HepG2 (cell line): ENCODE results near the gene COX6A2. TPM values are rescaled to one million over a fixed set of nuclear protein-coding genes. Genes with fewer than 3 reads are reported as not detected.

Source experiments
- ATF7 ChIP-seq, 2 experiments: fragments of 450-650 bp in 1 of 2; sonication (generic) in 1 of 2; formaldehyde crosslinking in 1 of 2; IDR thresholded peaks; 2 replicates each; pipeline versions ENCODE4 v1.4.0 to v1.6.1; 2016 to 2020; ENCODE audit warnings: antibody characterized with exemption in 1 of 2, mild to moderate bottlenecking in 1 of 2, missing genetic modification reagents in 1 of 2
- BHLHE40 ChIP-seq: IDR thresholded peaks from 2 replicates; pipeline ENCODE4 v1.6.1; 2011; ENCODE audit warnings: low read length, improper control_type of control experiment
- DZIP1 ChIP-seq: sonication (generic); formaldehyde crosslinking; IDR thresholded peaks from 2 replicates; pipeline ENCODE4 v1.5.0; 2020; ENCODE audit warnings: mild to moderate bottlenecking, missing genetic modification reagents
- FOXC1 ChIP-seq: sonication (generic); formaldehyde crosslinking; IDR thresholded peaks from 2 replicates; pipeline ENCODE4 v1.8.0; 2022; ENCODE audit warnings: mild to moderate bottlenecking, missing genetic modification reagents, borderline replicate concordance
- HDAC6 ChIP-seq: fragments of 200-600 bp; sonication (generic); IDR thresholded peaks from 2 replicates; pipeline ENCODE4 v1.7.0; 2017; ENCODE audit warnings: mild to moderate bottlenecking, antibody characterized with exemption, low read length, low read depth
- JUNB ChIP-seq: sonication (generic); formaldehyde crosslinking; IDR thresholded peaks from 2 replicates; pipeline ENCODE4 v1.8.0; 2022; ENCODE audit warnings: missing genetic modification reagents, mild to moderate bottlenecking, borderline replicate concordance
- MTA3 ChIP-seq: sonication (generic); formaldehyde crosslinking; IDR thresholded peaks from 2 replicates; pipeline ENCODE4 v1.4.0; 2020; ENCODE audit warnings: missing genetic modification reagents
- MXD1 ChIP-seq: sonication (generic); formaldehyde crosslinking; IDR thresholded peaks from 2 replicates; pipeline ENCODE4 v1.4.0; 2020; ENCODE audit warnings: mild to moderate bottlenecking, missing genetic modification reagents
- MYPOP ChIP-seq: sonication (generic); formaldehyde crosslinking; IDR thresholded peaks from 2 replicates; pipeline ENCODE4 v1.8.1; 2023; ENCODE audit warnings: mild to moderate bottlenecking, moderate library complexity, missing genetic modification reagents
- NPAS2 ChIP-seq: sonication (generic); formaldehyde crosslinking; IDR thresholded peaks from 2 replicates; pipeline ENCODE4 v1.8.0; 2022; ENCODE audit warnings: mild to moderate bottlenecking, missing genetic modification reagents, borderline replicate concordance
- NR2C2 ChIP-seq: sonication (generic); formaldehyde crosslinking; IDR thresholded peaks from 2 replicates; pipeline ENCODE4 v1.4.0; 2020; ENCODE audit warnings: missing genetic modification reagents, mild to moderate bottlenecking, moderate library complexity, borderline replicate concordance
- RARG ChIP-seq: sonication (generic); formaldehyde crosslinking; IDR thresholded peaks from 2 replicates; pipeline ENCODE4 v1.4.0; 2020; ENCODE audit warnings: low read depth, mild to moderate bottlenecking, missing genetic modification reagents
- SAP130 ChIP-seq: IDR thresholded peaks from 2 replicates; pipeline ENCODE4 v1.6.1; 2016; ENCODE audit warnings: low read depth
- U2AF2 ChIP-seq: fragments of 200-400 bp; formaldehyde crosslinking; IDR thresholded peaks from 2 replicates; pipeline ENCODE4 v1.6.1; 2017; ENCODE audit warnings: low read depth, mild to moderate bottlenecking, low read length
- USF2 ChIP-seq, 2 experiments: sonication (generic) in 1 of 2; formaldehyde crosslinking in 1 of 2; IDR thresholded peaks; 2 replicates each; pipeline versions ENCODE4 v1.5.1 to v1.6.1; 2011 to 2020; ENCODE audit warnings: borderline replicate concordance in 1 of 2, low read depth in 1 of 2, low read length in 1 of 2, mild to moderate bottlenecking in 1 of 2, missing genetic modification reagents in 1 of 2, moderate library complexity in 1 of 2
- ZFP1 ChIP-seq: IDR thresholded peaks from 2 replicates; pipeline ENCODE4 v1.6.1; 2016
- ZFP37 ChIP-seq: sonication (generic); formaldehyde crosslinking; IDR thresholded peaks from 2 replicates; pipeline ENCODE4 v1.4.0; 2020; ENCODE audit warnings: missing genetic modification reagents, borderline replicate concordance
- ZNF24 ChIP-seq: fragments of 450-650 bp; IDR thresholded peaks from 2 replicates; pipeline ENCODE4 v1.6.1; 2017; ENCODE audit warnings: antibody characterized with exemption, mild to moderate bottlenecking
- ZNF256 ChIP-seq: sonication (generic); formaldehyde crosslinking; conservative IDR thresholded peaks from 2 replicates; pipeline ENCODE4 v1.4.0; 2020; ENCODE audit warnings: missing genetic modification reagents
- ZNF33B ChIP-seq: sonication (generic); formaldehyde crosslinking; IDR thresholded peaks from 2 replicates; pipeline ENCODE4 v1.5.1; 2020; ENCODE audit warnings: mild to moderate bottlenecking, missing genetic modification reagents
- ZNF616 ChIP-seq: sonication (generic); formaldehyde crosslinking; IDR thresholded peaks from 2 replicates; pipeline ENCODE4 v1.5.0; 2020; ENCODE audit warnings: low read depth, mild to moderate bottlenecking, missing genetic modification reagents
- ZSCAN25 ChIP-seq: sonication (generic); formaldehyde crosslinking; IDR thresholded peaks from 2 replicates; pipeline ENCODE4 v1.8.0; 2022; ENCODE audit warnings: mild to moderate bottlenecking, missing genetic modification reagents
- polyA plus RNA-seq, 8 experiments: library from polyadenylated mRNA; depleted of rRNA in 3 of 8; stranded (reverse) in 7 of 8; unstranded in 1 of 8; fragments of >200 nt; fragmentation: Illumina TruSeq in 4 of 8; extraction: Trizol in 4 of 8; gene quantifications; 2 replicates each; pipeline versions ENCODE4 v1.2.1 to v1.2.3, GENCODE V29; 2011 to 2016; ENCODE audit warnings: low read depth in 4 of 8, missing spikeins in 1 of 8, mixed read lengths in 1 of 8; ENCODE audit not compliant: insufficient read depth in 1 of 8
- total RNA-seq, 5 experiments: library from RNA; depleted of rRNA; stranded (reverse); fragments of >200 nt; fragmentation: Illumina TruSeq; extraction: Trizol; gene quantifications; 2 replicates each; pipeline ENCODE4 v1.2.3, GENCODE V29; 2016; ENCODE audit warnings: low read depth in 1 of 5

COX6A2 gene
- total and polyA plus RNA-seq, 2 of the 13 experiments (the other 11 are each of a cell fraction or from before 2014, with no cell fraction given), result not detected

- TF ChIP-seq NPAS2 (CRISPR knock-in tag) (no peak), NR2C2 (CRISPR knock-in tag) (peak; percentile 95), FOXC1 (CRISPR knock-in tag) (peak; percentile 72), MYPOP (CRISPR knock-in tag) (peak; percentile 59; the same call in 1 of the 2 replicates), RARG (CRISPR knock-in tag) (no peak), DZIP1 (peak; percentile 67; the same call in 1 of the 2 replicates), USF2 (IDR thresholded peaks at IDR 0.05; ENCODE audit: low read depth, low read length) (no peak), USF2 (CRISPR knock-in tag; IDR thresholded peaks at IDR 0.05; ENCODE audit: borderline replicate concordance) (no peak), ZFP37 (CRISPR knock-in tag) (no peak), JUNB (CRISPR knock-in tag) (0 out of 2 replicates have a peak, but pooled peaks have one; percentile 38), ZNF616 (CRISPR knock-in tag) (no peak), HDAC6 (no peak), ZSCAN25 (CRISPR knock-in tag) (peak; percentile 34; the same call in 1 of the 2 replicates), MTA3 (CRISPR knock-in tag) (no peak), ATF7 (IDR thresholded peaks at IDR 0.05) (peak; percentile 86), ATF7 (CRISPR knock-in tag; IDR thresholded peaks at IDR 0.05) (peak; percentile 73; the same call in 1 of the 2 replicates), MXD1 (CRISPR knock-in tag) (no peak), ZNF256 (CRISPR knock-in tag) (no peak; the same call in 1 of the 2 replicates), BHLHE40 (peak; percentile 56), ZFP1 (CRISPR knock-in tag) (no peak), U2AF2 (no peak), SAP130 (CRISPR knock-in tag) (peak; percentile 61), ZNF24 (no peak), ZNF33B (CRISPR knock-in tag) (no peak)
These were observed 25.4 kb upstream of the COX6A2 start (continued) for GRCh38 chr16:31453255-31454204.
